PFSK-1 (cell line): ENCODE measurements around the gene BOC.

Experiments used
- POLR2AphosphoS5 ChIP-seq: IDR thresholded peaks from 2 replicates; pipeline ENCODE4 v1.6.1; 2012; ENCODE audit warnings: low read depth, mild to moderate bottlenecking, control low read depth, low read length, moderate library complexity
- TF ChIP-seq, protein P1 (sequence below), 2 experiments: IDR thresholded peaks; 2 replicates each; pipeline versions ENCODE4 v1.6.1 to v1.8.0; 2011 to 2012; ENCODE audit warnings: low read depth in 2 of 2, low read length in 2 of 2, control low read depth in 1 of 2, inconsistent platforms in 1 of 2, mild to moderate bottlenecking in 1 of 2, moderate library complexity in 1 of 2; ENCODE audit not compliant: insufficient read depth in 1 of 2

DNA sequence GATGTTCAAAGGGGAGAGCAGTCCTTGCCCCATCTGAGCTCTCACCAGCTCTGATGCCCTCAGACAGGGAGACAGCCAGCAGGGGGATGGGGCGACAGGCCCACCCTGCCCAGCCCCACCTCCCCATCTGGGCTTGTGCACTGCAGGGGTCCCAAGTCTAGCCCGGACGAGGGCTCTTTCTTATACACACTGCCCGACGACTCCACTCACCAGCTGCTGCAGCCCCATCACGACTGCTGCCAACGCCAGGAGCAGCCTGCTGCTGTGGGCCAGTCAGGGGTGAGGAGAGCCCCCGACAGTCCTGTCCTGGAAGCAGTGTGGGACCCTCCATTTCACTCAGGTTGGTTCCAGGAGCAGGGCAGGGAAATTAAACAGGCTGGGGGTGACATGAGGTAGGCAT, 73.9 kb downstream of the BOC start:
- no peak for TF ChIP-seq POLR2AphosphoS5
- TF ChIP-seq, protein P1, sequence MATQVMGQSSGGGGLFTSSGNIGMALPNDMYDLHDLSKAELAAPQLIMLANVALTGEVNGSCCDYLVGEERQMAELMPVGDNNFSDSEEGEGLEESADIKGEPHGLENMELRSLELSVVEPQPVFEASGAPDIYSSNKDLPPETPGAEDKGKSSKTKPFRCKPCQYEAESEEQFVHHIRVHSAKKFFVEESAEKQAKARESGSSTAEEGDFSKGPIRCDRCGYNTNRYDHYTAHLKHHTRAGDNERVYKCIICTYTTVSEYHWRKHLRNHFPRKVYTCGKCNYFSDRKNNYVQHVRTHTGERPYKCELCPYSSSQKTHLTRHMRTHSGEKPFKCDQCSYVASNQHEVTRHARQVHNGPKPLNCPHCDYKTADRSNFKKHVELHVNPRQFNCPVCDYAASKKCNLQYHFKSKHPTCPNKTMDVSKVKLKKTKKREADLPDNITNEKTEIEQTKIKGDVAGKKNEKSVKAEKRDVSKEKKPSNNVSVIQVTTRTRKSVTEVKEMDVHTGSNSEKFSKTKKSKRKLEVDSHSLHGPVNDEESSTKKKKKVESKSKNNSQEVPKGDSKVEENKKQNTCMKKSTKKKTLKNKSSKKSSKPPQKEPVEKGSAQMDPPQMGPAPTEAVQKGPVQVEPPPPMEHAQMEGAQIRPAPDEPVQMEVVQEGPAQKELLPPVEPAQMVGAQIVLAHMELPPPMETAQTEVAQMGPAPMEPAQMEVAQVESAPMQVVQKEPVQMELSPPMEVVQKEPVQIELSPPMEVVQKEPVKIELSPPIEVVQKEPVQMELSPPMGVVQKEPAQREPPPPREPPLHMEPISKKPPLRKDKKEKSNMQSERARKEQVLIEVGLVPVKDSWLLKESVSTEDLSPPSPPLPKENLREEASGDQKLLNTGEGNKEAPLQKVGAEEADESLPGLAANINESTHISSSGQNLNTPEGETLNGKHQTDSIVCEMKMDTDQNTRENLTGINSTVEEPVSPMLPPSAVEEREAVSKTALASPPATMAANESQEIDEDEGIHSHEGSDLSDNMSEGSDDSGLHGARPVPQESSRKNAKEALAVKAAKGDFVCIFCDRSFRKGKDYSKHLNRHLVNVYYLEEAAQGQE (IDR thresholded peaks at IDR 0.05; ENCODE audit: insufficient read depth in 1 of 2, low read depth in 2 of 2, low read length in 2 of 2) = no peak
